NCI-H446 treated with DMSO at 0.1 percent for 48 hours (cell line): ENCODE measurements around the gene NUDT1.

Source experiments
- DNase-seq: peaks from one replicate; lab custom pipeline; 2025; lab: John Stamatoyannopoulos, UW

Gene NUDT1

DNA sequence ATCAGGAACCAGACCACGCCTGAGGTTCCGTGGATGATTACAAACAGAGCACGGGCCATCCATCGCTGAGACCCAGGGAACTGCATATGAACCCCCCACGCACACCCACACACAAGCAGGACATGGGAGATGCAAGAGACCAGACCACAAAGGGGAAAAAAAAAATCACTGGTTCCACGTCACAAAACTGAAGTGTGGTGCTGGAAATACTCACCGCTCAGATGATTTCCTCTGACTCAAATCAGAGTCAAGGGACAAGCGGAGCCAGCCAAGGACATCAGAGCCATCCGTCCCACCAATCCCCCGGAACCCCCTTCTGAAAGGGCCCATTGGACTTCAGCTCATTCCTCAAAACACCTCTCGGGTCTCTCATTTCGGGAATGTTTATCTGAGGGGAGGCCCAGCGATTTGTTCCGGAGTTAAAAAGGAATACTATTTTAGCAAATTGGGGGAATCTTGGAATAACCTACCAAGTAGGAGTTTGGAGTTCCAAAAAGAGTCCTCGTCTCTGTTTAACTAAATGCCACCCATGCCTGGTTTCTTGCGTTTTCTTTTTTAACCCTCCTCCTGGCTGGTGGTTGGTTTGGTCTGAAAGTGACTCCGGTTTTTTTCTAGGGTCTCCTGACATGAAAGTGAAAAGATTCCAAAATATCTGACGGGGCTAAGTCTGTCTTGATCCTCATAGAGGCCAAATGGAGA is 57.3 kb downstream of the NUDT1 start:
- no peak for DNase-seq

DNA sequence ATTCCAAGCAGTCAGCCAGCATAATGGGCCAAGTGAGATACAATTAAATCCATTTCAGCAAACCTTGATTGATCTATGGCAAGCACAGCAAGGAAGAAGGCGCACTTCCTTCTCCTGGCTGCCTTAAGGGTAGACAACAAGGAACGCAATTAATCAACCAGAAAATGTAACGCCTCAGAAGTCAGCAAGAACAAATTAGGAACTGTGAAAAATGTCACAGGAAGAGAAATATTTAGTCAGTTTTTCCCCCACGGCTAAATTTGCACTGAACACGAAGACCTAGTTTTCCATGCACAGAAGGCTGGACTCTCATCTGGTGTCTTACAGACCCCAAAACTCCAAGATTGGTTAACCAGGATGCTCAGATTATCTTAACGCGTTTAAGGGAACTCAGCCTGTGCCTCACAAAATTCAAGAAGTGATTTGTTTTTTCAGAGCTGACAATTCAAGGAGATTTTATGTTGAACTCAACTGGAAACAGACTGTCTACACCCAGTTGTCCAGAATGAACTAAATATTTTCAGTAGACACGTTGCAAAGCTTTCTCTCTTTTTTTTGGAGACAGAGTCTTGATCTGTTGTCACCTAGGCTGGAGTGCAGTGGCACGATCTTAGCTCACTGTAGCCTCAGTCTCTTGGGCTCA is 58.0 kb downstream of the NUDT1 start:
- DNase-seq, result no peak
